GM12878 (cell line): ENCODE data around the gene RGL4. TPM values are rescaled to one million over a fixed set of nuclear protein-coding genes. Genes with fewer than 3 reads are reported as not detected.
"Not testable (repeated sequence)": the region's sequence is repeated elsewhere in the genome, so short reads cannot be mapped to it uniquely, and the experiment has no call there.

ENCODE experiments used
- ATAC-seq: fragments of 200-7000 bp; cut with Tn5 transposase; 3 replicates; pipeline ENCODE4 v1.9.1; 2020; ENCODE audit warnings: mild to moderate bottlenecking, moderate library complexity
- BruUV-seq: library from RNA; stranded (reverse); fragments of 400-500 nt; replicated peaks from 2 replicates; lab custom pipeline; 2021; lab: Mats Ljungman, UMichigan
- CTCF ChIA-PET: fragments of 300-600 bp; sonication (Branson Sonifier 250); formaldehyde crosslinking; extraction: SDS; loops from one replicate; lab custom pipeline; 2021; ENCODE audit warnings: inconsistent platforms; lab: Yijun Ruan, JAX
- POLR2A ChIA-PET: fragments of 350-600 bp; formaldehyde crosslinking; extraction: SDS; loops from one replicate; lab custom pipeline; 2021; ENCODE audit warnings: inconsistent platforms; lab: Charles Lee
- RAD21 ChIA-PET: fragments of 300-600 bp; sonication (Branson Sonifier 250); formaldehyde crosslinking; loops from one replicate; lab custom pipeline; 2023; ENCODE audit warnings: antibody characterized with exemption; ENCODE audit not compliant: unreplicated experiment; lab: Charles Lee
- SMC1A ChIA-PET: fragments of 300-600 bp; sonication (Branson Sonifier 250); formaldehyde crosslinking; loops from one replicate; lab custom pipeline; 2023; ENCODE audit not compliant: unreplicated experiment, uncharacterized antibody; lab: Charles Lee
- DNase-seq: peaks from one replicate; pipeline ENCODE4 v3.0.0-alpha.2; 2011; ENCODE audit warnings: low read depth, low spot score
- FAIRE-seq: peaks from 3 replicates; lab custom pipeline; 2011; peaks lifted over from hg19 to GRCh38; lab: Jason Lieb, UNC
- H2AFZ ChIP-seq: 2 replicates; pipeline ENCODE4 v1.6.0; 2011; ENCODE audit warnings: low read depth, low read length, control low read depth; ENCODE audit not compliant: control insufficient read depth
- H3K27ac ChIP-seq: 2 replicates; pipeline ENCODE4 v1.5.1; 2011; ENCODE audit warnings: control low read depth; ENCODE audit not compliant: control insufficient read depth, insufficient read depth
- H3K27me3 ChIP-seq, 2 experiments: replicated peaks in 1 of 2; 2 replicates each; pipeline versions ENCODE4 v1.6.0 to v1.6.1; 2011; ENCODE audit warnings: low read length in 1 of 2; ENCODE audit not compliant: control insufficient read depth in 2 of 2, insufficient read depth in 2 of 2
- H3K36me3 ChIP-seq, 2 experiments: 2 replicates each; pipeline ENCODE4 v1.5.1; 2011; ENCODE audit warnings: low read length in 1 of 2; ENCODE audit not compliant: control insufficient read depth in 2 of 2, insufficient read depth in 2 of 2
- H3K4me1 ChIP-seq: 2 replicates; pipeline ENCODE4 v1.6.1; 2011; ENCODE audit warnings: mild to moderate bottlenecking, low read length, moderate library complexity, mixed read lengths; ENCODE audit not compliant: control insufficient read depth, insufficient read depth
- H3K4me2 ChIP-seq: 2 replicates; pipeline ENCODE4 v1.6.0; 2011; ENCODE audit warnings: control low read depth; ENCODE audit not compliant: control insufficient read depth, insufficient read depth
- H3K4me3 ChIP-seq: fragments of 200-600 bp; sonication (generic); 2 replicates; pipeline ENCODE4 v1.5.1; 2016
- H3K79me2 ChIP-seq: 2 replicates; pipeline ENCODE4 v1.6.0; 2011; ENCODE audit warnings: low read length; ENCODE audit not compliant: control insufficient read depth, insufficient read depth
- H3K9ac ChIP-seq: 2 replicates; pipeline ENCODE4 v1.8.0; 2011; ENCODE audit warnings: low read length, control low read depth, mixed read lengths; ENCODE audit not compliant: control insufficient read depth, insufficient read depth
- H3K9me3 ChIP-seq: replicated peaks from 3 replicates; pipeline ENCODE4 v1.5.1; 2011; ENCODE audit warnings: mild to moderate bottlenecking, low read length; ENCODE audit not compliant: control insufficient read depth, insufficient read depth
- H4K20me1 ChIP-seq: 2 replicates; pipeline ENCODE4 v1.6.0; 2011; ENCODE audit not compliant: control insufficient read depth, insufficient read depth
- NRF1 ChIP-seq: conservative IDR thresholded peaks from 2 replicates; pipeline ENCODE4 v1.6.1; 2011; ENCODE audit warnings: mild to moderate bottlenecking, low read depth, low read length, improper control_type of control experiment
- POU2F2 ChIP-seq: IDR thresholded peaks from 3 replicates; pipeline ENCODE4 v1.6.1; 2011; ENCODE audit warnings: low read depth, mild to moderate bottlenecking, low read length, borderline replicate concordance
- SMAD5 ChIP-seq: IDR thresholded peaks from 2 replicates; pipeline ENCODE4 v1.6.1; 2016; ENCODE audit warnings: antibody characterized with exemption, low read depth
- WGBS: methylation state at CpG from one replicate; pipeline ENCODE4 v1.1.6; 2016; ENCODE audit warnings: low lambda C conversion rate; ENCODE audit not compliant: insufficient replicate concordance, insufficient coverage; ENCODE audit errors: missing lambda C conversion rate; 5-methylcytosine and 5-hydroxymethylcytosine counted together
- in situ Hi-C: fragments of 300-500 bp; cut with MboI; formaldehyde crosslinking; loops from 9 replicates; pipeline ENCODE4 v1.14.3; 2018; ENCODE audit warnings: mixed read lengths
- intact Hi-C: fragments of 100-400 bp; cut with micrococcal nuclease; formaldehyde crosslinking; loops from one replicate; pipeline ENCODE4 v1.14.2; 2022; ENCODE audit not compliant: unreplicated experiment
- polyA plus RNA-seq, 11 experiments: library from polyadenylated mRNA; depleted of rRNA in 4 of 11; unstranded in 6 of 11; stranded (reverse) in 5 of 11; fragments of >200 nt; fragmentation: Nextera tagmentation in 4 of 11; fragmentation: Illumina TruSeq in 1 of 11; extraction: Ambion mirVana in 4 of 11; extraction: Trizol in 1 of 11; gene quantifications; 1 replicate in 1 of 11; 2 replicates in 10 of 11; pipeline versions ENCODE4 v1.2.1 to v1.2.3, GENCODE V29; 2011 to 2016; ENCODE audit warnings: inconsistent platforms in 2 of 11, missing spikeins in 2 of 11, low read depth in 1 of 11
- total RNA-seq, 4 experiments: library from RNA; depleted of rRNA in 3 of 4; stranded (reverse); fragments of >200 nt in 3 of 4; fragmentation: Illumina TruSeq in 1 of 4; extraction: Trizol in 1 of 4; gene quantifications; 2 replicates each; pipeline versions ENCODE4 v1.2.1 to v1.2.3, GENCODE V29; 2013 to 2021
- TF ChIP-seq, protein P1 (sequence below): fragments of 450-650 bp; formaldehyde crosslinking; IDR thresholded peaks from 2 replicates; pipeline ENCODE4 v1.5.0; 2022; ENCODE audit warnings: mild to moderate bottlenecking, missing genetic modification characterization

RGL4 gene
- total and polyA plus RNA-seq, 10 of the 15 experiments (the other 5 are each of a cell fraction or from before 2014, with no cell fraction given): 1.4 to 9.0 (median 2.0) TPM; not detected in 1

- TF ChIP-seq, protein P1, sequence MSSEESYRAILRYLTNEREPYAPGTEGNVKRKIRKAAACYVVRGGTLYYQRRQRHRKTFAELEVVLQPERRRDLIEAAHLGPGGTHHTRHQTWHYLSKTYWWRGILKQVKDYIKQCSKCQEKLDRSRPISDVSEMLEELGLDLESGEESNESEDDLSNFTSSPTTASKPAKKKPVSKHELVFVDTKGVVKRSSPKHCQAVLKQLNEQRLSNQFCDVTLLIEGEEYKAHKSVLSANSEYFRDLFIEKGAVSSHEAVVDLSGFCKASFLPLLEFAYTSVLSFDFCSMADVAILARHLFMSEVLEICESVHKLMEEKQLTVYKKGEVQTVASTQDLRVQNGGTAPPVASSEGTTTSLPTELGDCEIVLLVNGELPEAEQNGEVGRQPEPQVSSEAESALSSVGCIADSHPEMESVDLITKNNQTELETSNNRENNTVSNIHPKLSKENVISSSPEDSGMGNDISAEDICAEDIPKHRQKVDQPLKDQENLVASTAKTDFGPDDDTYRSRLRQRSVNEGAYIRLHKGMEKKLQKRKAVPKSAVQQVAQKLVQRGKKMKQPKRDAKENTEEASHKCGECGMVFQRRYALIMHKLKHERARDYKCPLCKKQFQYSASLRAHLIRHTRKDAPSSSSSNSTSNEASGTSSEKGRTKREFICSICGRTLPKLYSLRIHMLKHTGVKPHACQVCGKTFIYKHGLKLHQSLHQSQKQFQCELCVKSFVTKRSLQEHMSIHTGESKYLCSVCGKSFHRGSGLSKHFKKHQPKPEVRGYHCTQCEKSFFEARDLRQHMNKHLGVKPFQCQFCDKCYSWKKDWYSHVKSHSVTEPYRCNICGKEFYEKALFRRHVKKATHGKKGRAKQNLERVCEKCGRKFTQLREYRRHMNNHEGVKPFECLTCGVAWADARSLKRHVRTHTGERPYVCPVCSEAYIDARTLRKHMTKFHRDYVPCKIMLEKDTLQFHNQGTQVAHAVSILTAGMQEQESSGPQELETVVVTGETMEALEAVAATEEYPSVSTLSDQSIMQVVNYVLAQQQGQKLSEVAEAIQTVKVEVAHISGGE: no peak
- no peak for TF ChIP-seq SMAD5
- TF ChIP-seq POU2F2: no peak
- TF ChIP-seq NRF1: no peak
These were observed 33.1 kb upstream of the RGL4 start (continued) for GRCh38 chr22:23657727-23658126.

DNA sequence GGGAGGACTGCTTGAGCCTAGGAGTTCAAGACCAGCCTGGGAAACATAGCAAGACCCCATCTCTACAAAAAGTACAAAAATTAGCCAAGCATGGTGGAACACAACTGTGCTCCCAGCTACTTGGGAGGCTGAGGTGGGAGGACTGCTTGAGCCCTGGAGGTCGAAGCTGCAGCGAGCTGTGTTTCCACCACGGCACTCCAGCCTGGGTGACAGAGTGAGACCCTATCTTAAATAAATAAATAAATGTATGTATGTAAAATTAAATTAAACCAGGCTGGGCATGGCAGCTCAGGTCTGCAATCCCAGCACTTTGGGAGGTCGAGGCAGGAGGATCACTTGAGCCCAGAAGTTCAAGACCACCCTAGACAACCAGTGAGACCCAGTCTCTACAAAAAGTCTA, 30.4 kb upstream of the RGL4 start:
- H3K27ac ChIP-seq, H3K4me3 ChIP-seq, BruUV-seq, H3K9me3 ChIP-seq, ATAC-seq, RAD21 ChIA-PET, intact Hi-C loops, in situ Hi-C loops, H2AFZ ChIP-seq, H3K79me2 ChIP-seq, POLR2A ChIA-PET, H3K27me3 ChIP-seq, FAIRE-seq, SMC1A ChIA-PET, H3K4me1 ChIP-seq, H3K36me3 ChIP-seq, H4K20me1 ChIP-seq, DNase-seq, H3K9ac ChIP-seq, H3K4me2 ChIP-seq: not testable (repeated sequence)
- CTCF ChIA-PET: interaction anchor here (0.8 kb wide), 1 partner anchor 66 kb away, joined by 3 read pairs; no protein-coding TSS in a partner anchor
- 96% methylated on average over 4 of the region's 4 CpGs for WGBS
